Upper lobe of left lung (tissue), 4 donors: ENCODE measurements around the gene PLSCR2.

Source experiments
- CTCF ChIP-seq, 6 experiments: fragments of 450-650 bp in 4 of 6; fragments of 200-600 bp in 2 of 6; sonication (generic) in 2 of 6; IDR thresholded peaks; one replicate each; pipeline ENCODE4 v1.5.1; 2016 to 2019; ENCODE audit warnings: antibody characterized with exemption in 6 of 6
- EP300 ChIP-seq, 4 donors: sonication (generic); formaldehyde crosslinking; IDR thresholded peaks; one replicate each; pipeline ENCODE4 v1.5.1; 2017; ENCODE audit warnings: antibody characterized with exemption in 4 of 4, control low read depth in 2 of 4
- POLR2A ChIP-seq, 4 donors: fragments of 450-650 bp; IDR thresholded peaks; one replicate each; pipeline ENCODE4 v1.5.1; 2016 to 2017; ENCODE audit warnings: antibody characterized with exemption in 4 of 4, mild to moderate bottlenecking in 2 of 4
- POLR2AphosphoS5 ChIP-seq, 2 donors: sonication (generic); formaldehyde crosslinking; IDR thresholded peaks; one replicate each; pipeline ENCODE4 v1.5.1; 2017; ENCODE audit warnings: antibody characterized with exemption in 2 of 2

GRCh38 chr3:146421819-146422759, 47.3 kb downstream of the PLSCR2 start:
- TF ChIP-seq POLR2AphosphoS5 (IDR thresholded peaks at IDR 0.05) (no peak), POLR2A (IDR thresholded peaks at IDR 0.05) (no peak), CTCF (IDR thresholded peaks at IDR 0.05) (no peak), EP300 (IDR thresholded peaks at IDR 0.05) (no peak)
